ENCODE results near the gene ANKRD24.

Gene ANKRD24

DNA sequence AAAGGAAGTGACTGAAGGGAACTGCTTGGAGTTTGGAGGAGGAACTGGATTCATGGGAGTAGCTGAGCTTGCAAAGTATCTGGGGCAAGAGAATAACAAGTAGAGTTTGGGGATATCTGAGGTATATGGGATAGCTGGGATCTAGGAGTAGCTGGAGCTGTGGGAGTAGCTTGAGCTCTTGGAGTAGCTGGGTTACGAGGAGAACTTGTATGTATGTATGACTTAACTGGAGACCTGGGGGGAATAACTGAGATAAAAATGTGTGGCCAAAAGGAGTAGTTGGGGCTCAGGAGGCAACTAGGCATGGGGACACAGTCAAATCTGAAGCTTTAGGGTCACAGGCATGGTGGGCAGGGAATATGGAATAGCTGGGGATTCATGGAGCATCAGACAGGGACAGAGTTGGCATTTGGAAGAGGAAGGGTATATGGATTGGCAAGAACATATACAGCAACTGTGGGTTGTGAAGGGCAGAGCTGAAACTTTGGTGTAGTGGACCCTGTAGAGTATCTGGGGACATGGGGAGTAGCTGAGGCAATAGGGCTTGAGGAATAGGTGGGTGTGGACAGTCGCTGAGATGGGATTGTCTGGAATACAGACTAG, 18.6 kb downstream of the ANKRD24 start:
- H2BK120ac ChIP-seq (ENCODE audit: low read depth, low read length) = no peak overlapping the region
- H3K27me3 ChIP-seq (ENCODE audit: control insufficient read depth in 1 of 2, insufficient read depth in 1 of 2, low read length in 2 of 2) = peaks cover 48 to 57% of the 10 kb centered on the region in 2 experiments
- no peak overlapping the region for H2BK15ac ChIP-seq (ENCODE audit: low read depth, poor library complexity, severe bottlenecking)
- no peak overlapping the region for H3K9ac ChIP-seq (ENCODE audit: low read length)
- H3K4me2 ChIP-seq (ENCODE audit: low read length, poor library complexity, severe bottlenecking) = no peak overlapping the region
- H4K91ac ChIP-seq (ENCODE audit: low read length) = no peak overlapping the region
- H3K27ac ChIP-seq (ENCODE audit: low read length, poor library complexity, severe bottlenecking) = no peak overlapping the region
- 90% methylated on average over 2 of the region's 2 CpGs for WGBS
- no peak overlapping the region for H3K23ac ChIP-seq (ENCODE audit: low read length in 2 of 2)
- no peak for DNase-seq
- no peak overlapping the region for H3K18ac ChIP-seq (ENCODE audit: low read depth in 1 of 2, low read length in 2 of 2)
- no peak overlapping the region for H2BK12ac ChIP-seq (ENCODE audit: low read length in 2 of 2)
- no peak overlapping the region for H3K4me3 ChIP-seq (ENCODE audit: insufficient read depth in 1 of 2, low read depth in 1 of 2, low read length in 2 of 2)
- no peaks in the 10 kb centered on the region for H3K36me3 ChIP-seq (ENCODE audit: control insufficient read depth in 1 of 2, insufficient read depth in 2 of 2, low read depth in 1 of 2, low read length in 2 of 2)
- no peak overlapping the region for H4K8ac ChIP-seq (ENCODE audit: low read length)
- no peak overlapping the region for H3K14ac ChIP-seq (ENCODE audit: low read length in 2 of 2)
- H2AFZ ChIP-seq (ENCODE audit: low read depth, low read length) = no peak overlapping the region
- H3K4me1 ChIP-seq (ENCODE audit: control insufficient read depth, insufficient read depth, low read depth, low read length) = peaks cover 3% of the 10 kb centered on the region
- H3K4ac ChIP-seq (ENCODE audit: low read depth in 1 of 2, low read length in 2 of 2) = no peak overlapping the region
- no peaks in the 10 kb centered on the region for H3K79me1 ChIP-seq (replicated peaks; ENCODE audit: low read length, poor library complexity, severe bottlenecking)
- peaks cover 7% of the 10 kb centered on the region for H3K9me3 ChIP-seq (ENCODE audit: control insufficient read depth, low read length)
- H2BK5ac ChIP-seq (ENCODE audit: low read depth, low read length, poor library complexity, severe bottlenecking) = no peak overlapping the region
- no peak overlapping the region for H2AK5ac ChIP-seq (ENCODE audit: low read length, severe bottlenecking)

DNA sequence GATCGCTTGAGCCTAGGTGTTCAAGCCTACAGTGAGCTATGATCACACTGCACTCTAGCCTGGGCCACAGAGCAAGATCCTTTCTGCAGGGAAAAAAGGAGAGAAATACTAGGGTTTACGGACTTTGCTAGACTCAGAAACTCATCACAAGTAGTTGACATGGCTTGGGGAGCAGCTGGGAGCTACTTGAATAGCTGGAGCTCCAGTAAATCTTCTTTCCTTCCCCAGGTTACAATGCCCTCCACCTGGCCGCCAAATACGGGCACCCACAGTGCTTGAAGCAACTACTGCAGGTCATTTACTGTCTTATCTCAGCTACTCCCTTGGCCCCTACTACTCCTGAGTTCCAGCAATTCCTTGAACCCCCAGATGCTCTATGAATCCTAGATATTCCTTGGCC, 19.3 kb downstream of the ANKRD24 start:
- no peak overlapping the region for H3K4ac ChIP-seq (ENCODE audit: low read depth in 1 of 2, low read length in 2 of 2)
- H3K14ac ChIP-seq (ENCODE audit: low read length in 2 of 2) = no peak overlapping the region

DNA sequence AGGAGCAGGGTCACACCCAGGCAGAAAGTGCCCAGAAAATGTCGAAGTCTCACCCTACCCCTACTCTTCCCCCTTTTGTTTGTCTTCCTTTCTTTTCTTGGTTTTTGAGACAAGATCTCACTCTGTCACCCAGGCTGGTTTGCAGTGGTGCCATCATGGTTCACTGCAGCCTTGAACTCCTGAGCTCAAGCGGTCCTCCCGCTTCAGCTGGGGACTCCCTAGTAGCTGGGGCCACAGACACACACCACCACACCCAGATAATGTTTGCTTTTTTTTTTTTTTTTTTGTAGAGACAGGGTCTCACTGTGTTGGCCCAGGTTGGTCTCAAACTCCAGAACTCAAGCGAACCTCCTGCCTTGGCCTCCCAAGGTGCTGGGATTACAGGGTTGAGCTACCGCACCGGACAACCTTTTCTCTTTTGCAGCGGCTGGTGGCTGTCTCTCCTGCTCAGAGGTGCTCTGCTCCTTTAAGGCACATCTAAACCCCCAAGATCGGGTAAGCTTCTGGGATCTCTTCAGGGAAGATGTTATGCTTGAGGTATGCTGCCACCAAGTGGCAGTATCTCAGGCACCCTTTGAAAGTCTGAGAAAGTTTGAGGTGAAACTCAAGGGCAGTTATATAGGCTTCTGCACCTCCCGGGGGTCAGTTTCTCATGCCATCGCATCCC, 24.5 kb downstream of the ANKRD24 start:
- H2BK5ac ChIP-seq (ENCODE audit: low read depth, low read length, poor library complexity, severe bottlenecking) = no peak overlapping the region
- H3K14ac ChIP-seq (ENCODE audit: low read length in 2 of 2) = no peak overlapping the region
- peaks cover under 1 to 3% of the 10 kb centered on the region in 2 experiments for H3K27me3 ChIP-seq (ENCODE audit: control insufficient read depth in 1 of 2, insufficient read depth in 1 of 2, low read length in 2 of 2)
- H2BK12ac ChIP-seq (ENCODE audit: low read length in 2 of 2) = no peak overlapping the region
- no peak overlapping the region for H3K23ac ChIP-seq (ENCODE audit: low read length in 2 of 2)
- H3K9ac ChIP-seq (ENCODE audit: low read length) = no peak overlapping the region
- H3K79me1 ChIP-seq (replicated peaks; ENCODE audit: low read length, poor library complexity, severe bottlenecking) = no peaks in the 10 kb centered on the region
- H4K91ac ChIP-seq (ENCODE audit: low read length) = no peak overlapping the region
- no peak overlapping the region for H3K27ac ChIP-seq (ENCODE audit: low read length, poor library complexity, severe bottlenecking)
- H2AFZ ChIP-seq (ENCODE audit: low read depth, low read length) = no peak overlapping the region
- H2BK15ac ChIP-seq (ENCODE audit: low read depth, poor library complexity, severe bottlenecking) = no peak overlapping the region
- 90% methylated on average over 9 of the region's 10 CpGs for WGBS
- peaks cover 9% of the 10 kb centered on the region for H3K4me1 ChIP-seq (ENCODE audit: control insufficient read depth, insufficient read depth, low read depth, low read length)
- no peaks in the 10 kb centered on the region for H3K9me3 ChIP-seq (ENCODE audit: control insufficient read depth, low read length)
- H3K18ac ChIP-seq (ENCODE audit: low read depth in 1 of 2, low read length in 2 of 2) = no peak overlapping the region
- H2AK5ac ChIP-seq (ENCODE audit: low read length, severe bottlenecking) = no peak overlapping the region
- no peak overlapping the region for H4K8ac ChIP-seq (ENCODE audit: low read length)
- H3K4me3 ChIP-seq (ENCODE audit: insufficient read depth in 1 of 2, low read depth in 1 of 2, low read length in 2 of 2) = no peak overlapping the region
- no peaks in the 10 kb centered on the region for H3K36me3 ChIP-seq (ENCODE audit: control insufficient read depth in 1 of 2, insufficient read depth in 2 of 2, low read depth in 1 of 2, low read length in 2 of 2)
- no peak overlapping the region for H3K4ac ChIP-seq (ENCODE audit: low read depth in 1 of 2, low read length in 2 of 2)
- peak; percentile 63 for DNase-seq
- H2BK120ac ChIP-seq (ENCODE audit: low read depth, low read length) = no peak overlapping the region
- H3K4me2 ChIP-seq (ENCODE audit: low read length, poor library complexity, severe bottlenecking) = no peak overlapping the region

More for the DNA sequence above, 19.3 kb downstream of the ANKRD24 start:
- Histone ChIP-seq H3K4me2 (ENCODE audit: low read length, poor library complexity, severe bottlenecking) (no peak overlapping the region), H2AFZ (ENCODE audit: low read depth, low read length) (no peak overlapping the region), H4K91ac (ENCODE audit: low read length) (no peak overlapping the region), H2BK5ac (ENCODE audit: low read depth, low read length, poor library complexity, severe bottlenecking) (no peak overlapping the region), H3K4me3 (ENCODE audit: insufficient read depth in 1 of 2, low read depth in 1 of 2, low read length in 2 of 2) (no peak overlapping the region), H3K9ac (ENCODE audit: low read length) (no peak overlapping the region), H2BK120ac (ENCODE audit: low read depth, low read length) (no peak overlapping the region), H3K23ac (ENCODE audit: low read length in 2 of 2) (no peak overlapping the region), H4K8ac (ENCODE audit: low read length) (no peak overlapping the region), H3K27ac (ENCODE audit: low read length, poor library complexity, severe bottlenecking) (no peak overlapping the region), H3K36me3 (ENCODE audit: control insufficient read depth in 1 of 2, insufficient read depth in 2 of 2, low read depth in 1 of 2, low read length in 2 of 2) (no peaks in the 10 kb centered on the region), H2BK15ac (ENCODE audit: low read depth, poor library complexity, severe bottlenecking) (no peak overlapping the region), H3K18ac (ENCODE audit: low read depth in 1 of 2, low read length in 2 of 2) (no peak overlapping the region), H3K4me1 (ENCODE audit: control insufficient read depth, insufficient read depth, low read depth, low read length) (peaks cover 3% of the 10 kb centered on the region), H3K9me3 (ENCODE audit: control insufficient read depth, low read length) (peaks cover 7% of the 10 kb centered on the region), H2AK5ac (ENCODE audit: low read length, severe bottlenecking) (no peak overlapping the region), H3K27me3 (ENCODE audit: control insufficient read depth in 1 of 2, insufficient read depth in 1 of 2, low read length in 2 of 2) (peaks cover 45 to 50% of the 10 kb centered on the region in 2 experiments), H3K79me1 (replicated peaks; ENCODE audit: low read length, poor library complexity, severe bottlenecking) (no peaks in the 10 kb centered on the region), H2BK12ac (ENCODE audit: low read length in 2 of 2) (no peak overlapping the region)
- 95% methylated on average over 4 of the region's 4 CpGs for WGBS
- DNase-seq = no peak

DNA sequence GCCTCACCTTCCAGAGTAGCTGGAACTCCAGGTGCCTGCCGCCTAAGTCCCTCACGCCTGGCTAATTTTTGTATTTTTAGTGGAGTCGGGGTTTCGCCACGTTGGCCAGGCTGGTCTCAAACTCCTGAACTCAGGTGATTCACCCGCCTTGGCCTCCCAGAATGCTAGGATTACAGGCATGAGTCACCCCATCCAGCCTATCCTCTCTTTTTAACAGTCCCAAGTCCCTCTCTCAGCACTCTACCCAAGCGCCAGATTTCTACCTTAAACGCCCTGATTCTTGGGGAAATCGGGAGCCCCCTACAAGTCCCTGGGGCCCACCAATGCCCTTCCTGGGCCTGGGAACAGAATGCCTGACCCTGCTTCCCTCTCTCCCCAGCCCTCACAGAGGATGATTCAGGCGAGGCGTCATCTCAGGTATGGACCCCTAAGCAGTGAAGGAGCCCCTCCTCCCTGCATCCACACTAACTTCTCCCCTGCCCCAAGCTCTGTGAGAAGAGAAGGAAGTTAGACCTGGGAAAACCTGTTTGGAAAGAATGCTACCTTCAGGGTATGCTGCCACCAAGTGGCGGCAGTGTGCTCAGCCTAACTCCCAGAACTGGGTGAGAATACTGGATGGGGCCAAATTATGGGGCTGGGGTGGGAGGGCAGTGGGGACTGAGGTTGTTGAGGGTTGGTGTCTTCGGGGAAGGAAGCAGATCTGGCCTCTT, 26.1 kb downstream of the ANKRD24 start:
- Histone ChIP-seq H3K23ac (ENCODE audit: low read length in 2 of 2) (no peak overlapping the region), H3K4ac (ENCODE audit: low read depth in 1 of 2, low read length in 2 of 2) (no peak overlapping the region), H3K14ac (ENCODE audit: low read length in 2 of 2) (no peak overlapping the region), H4K8ac (ENCODE audit: low read length) (no peak overlapping the region), H3K4me3 (ENCODE audit: insufficient read depth in 1 of 2, low read depth in 1 of 2, low read length in 2 of 2) (no peak overlapping the region), H3K9ac (ENCODE audit: low read length) (peak overlapping the region; percentile 4), H2BK15ac (ENCODE audit: low read depth, poor library complexity, severe bottlenecking) (no peak overlapping the region), H3K27me3 (ENCODE audit: control insufficient read depth in 1 of 2, insufficient read depth in 1 of 2, low read length in 2 of 2) (peaks cover 0 to 13% of the 10 kb centered on the region in 2 experiments), H3K4me1 (ENCODE audit: control insufficient read depth, insufficient read depth, low read depth, low read length) (peaks cover 15% of the 10 kb centered on the region), H3K79me1 (replicated peaks; ENCODE audit: low read length, poor library complexity, severe bottlenecking) (no peaks in the 10 kb centered on the region), H3K36me3 (ENCODE audit: control insufficient read depth in 1 of 2, insufficient read depth in 2 of 2, low read depth in 1 of 2, low read length in 2 of 2) (no peaks in the 10 kb centered on the region), H3K27ac (ENCODE audit: low read length, poor library complexity, severe bottlenecking) (no peak overlapping the region), H3K4me2 (ENCODE audit: low read length, poor library complexity, severe bottlenecking) (no peak overlapping the region), H3K18ac (ENCODE audit: low read depth in 1 of 2, low read length in 2 of 2) (no peak overlapping the region), H3K9me3 (ENCODE audit: control insufficient read depth, low read length) (no peaks in the 10 kb centered on the region), H2BK12ac (ENCODE audit: low read length in 2 of 2) (no peak overlapping the region), H4K91ac (ENCODE audit: low read length) (no peak overlapping the region), H2AFZ (ENCODE audit: low read depth, low read length) (no peak overlapping the region), H2AK5ac (ENCODE audit: low read length, severe bottlenecking) (no peak overlapping the region), H2BK120ac (ENCODE audit: low read depth, low read length) (no peak overlapping the region), H2BK5ac (ENCODE audit: low read depth, low read length, poor library complexity, severe bottlenecking) (no peak overlapping the region)
- WGBS = 72% methylated on average over 11 of the region's 13 CpGs
- DNase-seq = peak; percentile 39

Data from mesenchymal stem cell (in vitro differentiated cells and primary cell).